Smooth muscle cell (in vitro differentiated cells): ENCODE measurements around the gene COL10A1. TPM values are rescaled to one million over a fixed set of nuclear protein-coding genes. Genes with fewer than 3 reads are reported as not detected.

Experiments
- DNase-seq: peaks from one replicate; lab custom pipeline; 2025; ENCODE audit not compliant: unreplicated experiment; lab: John Stamatoyannopoulos, UW
- H2AFZ ChIP-seq: fragments of 200-600 bp; sonication (generic); 2 replicates; pipeline ENCODE4 v1.6.0; 2016; ENCODE audit warnings: antibody characterized with exemption, low read depth, mild to moderate bottlenecking
- H3F3A ChIP-seq: fragments of 200-600 bp; sonication (generic); 2 replicates; pipeline ENCODE4 v1.6.0; 2017; ENCODE audit warnings: antibody characterized with exemption, low read depth
- H3K27ac ChIP-seq: fragments of 200-600 bp; sonication (generic); 2 replicates; pipeline ENCODE4 v1.5.1; 2016; ENCODE audit warnings: low read depth, mild to moderate bottlenecking
- H3K27me3 ChIP-seq: fragments of 200-600 bp; sonication (generic); 2 replicates; pipeline ENCODE4 v1.6.1; 2016; ENCODE audit warnings: low read depth, mild to moderate bottlenecking
- H3K36me3 ChIP-seq: fragments of 200-600 bp; sonication (generic); 2 replicates; pipeline ENCODE4 v1.5.1; 2016; ENCODE audit warnings: low read depth
- H3K4me1 ChIP-seq: fragments of 200-600 bp; sonication (generic); 2 replicates; pipeline ENCODE4 v1.5.1; 2016; ENCODE audit warnings: low read depth
- H3K4me2 ChIP-seq: fragments of 200-600 bp; sonication (generic); 2 replicates; pipeline ENCODE4 v1.6.0; 2016; ENCODE audit warnings: mild to moderate bottlenecking
- H3K4me3 ChIP-seq: fragments of 200-600 bp; sonication (generic); 2 replicates; pipeline ENCODE4 v1.5.1; 2016; ENCODE audit warnings: mild to moderate bottlenecking
- H3K79me2 ChIP-seq: fragments of 200-600 bp; sonication (generic); 2 replicates; pipeline ENCODE4 v1.6.0; 2016; ENCODE audit warnings: low read depth, mild to moderate bottlenecking
- H3K9ac ChIP-seq: fragments of 200-600 bp; sonication (generic); 2 replicates; pipeline ENCODE4 v1.6.0; 2016; ENCODE audit warnings: low read depth
- H3K9me3 ChIP-seq: fragments of 200-600 bp; sonication (generic); replicated peaks from 2 replicates; pipeline ENCODE4 v1.5.1; 2016; ENCODE audit warnings: low read depth
- H4K20me1 ChIP-seq: fragments of 200-600 bp; sonication (generic); 2 replicates; pipeline ENCODE4 v1.6.0; 2016; ENCODE audit warnings: low read depth
- WGBS: methylation state at CpG from one replicate; pipeline ENCODE4 v1.1.7; 2016; ENCODE audit warnings: low lambda C conversion rate; 5-methylcytosine and 5-hydroxymethylcytosine counted together
- polyA plus RNA-seq: library from polyadenylated mRNA; unstranded; fragments of >200 nt; fragmentation: Nextera tagmentation; extraction: Ambion mirVana; gene quantifications from 2 replicates; pipeline ENCODE4 v1.2.1, GENCODE V29; 2016
- total RNA-seq: library from RNA; depleted of rRNA; stranded (reverse); fragments of >200 nt; gene quantifications from 2 replicates; pipeline ENCODE4 v1.2.3, GENCODE V29; 2014
- TF ChIP-seq, protein P1 (sequence below): fragments of 200-600 bp; sonication (generic); IDR thresholded peaks from 2 replicates; pipeline ENCODE4 v1.5.1; 2017; ENCODE audit warnings: borderline replicate concordance, mild to moderate bottlenecking, antibody characterized with exemption; ENCODE audit not compliant: insufficient read depth, poor library complexity, severe bottlenecking

Gene COL10A1
- total and polyA plus RNA-seq, 2 experiments from 2014 or later: 0.04 TPM; not detected in 1

DNA sequence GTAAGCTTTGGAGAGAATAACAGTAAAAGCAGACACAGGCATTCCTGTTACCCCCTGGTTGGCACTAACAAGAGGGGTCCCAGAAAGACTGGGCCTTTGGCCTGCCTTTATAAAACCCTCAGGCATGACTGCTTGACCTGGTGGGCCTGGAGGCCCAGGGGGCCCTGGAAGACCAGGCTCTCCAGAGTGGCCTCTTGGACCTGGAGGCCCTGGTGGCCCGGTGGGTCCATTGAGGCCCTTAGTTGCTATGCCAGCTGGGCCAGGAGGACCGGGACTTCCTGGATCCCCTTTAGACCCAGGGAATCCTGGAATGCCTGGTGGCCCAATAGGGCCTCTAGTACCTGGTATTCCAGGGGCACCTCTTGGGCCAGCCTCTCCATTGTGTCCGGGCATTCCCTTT, 5.5 kb downstream of the COL10A1 start:
- no peaks in the 10 kb centered on the region for H3F3A ChIP-seq
- no peaks in the 10 kb centered on the region for H3K4me1 ChIP-seq
- no peaks in the 10 kb centered on the region for H3K27me3 ChIP-seq
- H3K4me2 ChIP-seq: no peak overlapping the region
- TF ChIP-seq, protein P1, sequence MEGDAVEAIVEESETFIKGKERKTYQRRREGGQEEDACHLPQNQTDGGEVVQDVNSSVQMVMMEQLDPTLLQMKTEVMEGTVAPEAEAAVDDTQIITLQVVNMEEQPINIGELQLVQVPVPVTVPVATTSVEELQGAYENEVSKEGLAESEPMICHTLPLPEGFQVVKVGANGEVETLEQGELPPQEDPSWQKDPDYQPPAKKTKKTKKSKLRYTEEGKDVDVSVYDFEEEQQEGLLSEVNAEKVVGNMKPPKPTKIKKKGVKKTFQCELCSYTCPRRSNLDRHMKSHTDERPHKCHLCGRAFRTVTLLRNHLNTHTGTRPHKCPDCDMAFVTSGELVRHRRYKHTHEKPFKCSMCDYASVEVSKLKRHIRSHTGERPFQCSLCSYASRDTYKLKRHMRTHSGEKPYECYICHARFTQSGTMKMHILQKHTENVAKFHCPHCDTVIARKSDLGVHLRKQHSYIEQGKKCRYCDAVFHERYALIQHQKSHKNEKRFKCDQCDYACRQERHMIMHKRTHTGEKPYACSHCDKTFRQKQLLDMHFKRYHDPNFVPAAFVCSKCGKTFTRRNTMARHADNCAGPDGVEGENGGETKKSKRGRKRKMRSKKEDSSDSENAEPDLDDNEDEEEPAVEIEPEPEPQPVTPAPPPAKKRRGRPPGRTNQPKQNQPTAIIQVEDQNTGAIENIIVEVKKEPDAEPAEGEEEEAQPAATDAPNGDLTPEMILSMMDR: no peak
- H3K79me2 ChIP-seq: no peaks in the 10 kb centered on the region
- no peak overlapping the region for H3K27ac ChIP-seq
- DNase-seq: no peak
- H2AFZ ChIP-seq: no peak overlapping the region
- no peak overlapping the region for H3K9ac ChIP-seq
- 100% methylated on average over 3 of the region's 3 CpGs for WGBS
- no peaks in the 10 kb centered on the region for H4K20me1 ChIP-seq
- H3K36me3 ChIP-seq: no peaks in the 10 kb centered on the region
- H3K9me3 ChIP-seq: no peaks in the 10 kb centered on the region
- H3K4me3 ChIP-seq: no peak overlapping the region

GRCh38 chr6:116118608-116119007, 7.3 kb downstream of the COL10A1 start:
- H3F3A ChIP-seq: no peaks in the 10 kb centered on the region
- H3K4me2 ChIP-seq: no peak overlapping the region
- H3K36me3 ChIP-seq: no peaks in the 10 kb centered on the region
- DNase-seq: no peak
- no peaks in the 10 kb centered on the region for H3K27me3 ChIP-seq
- H3K9ac ChIP-seq: no peak overlapping the region
- no peaks in the 10 kb centered on the region for H3K9me3 ChIP-seq
- H3K4me3 ChIP-seq: no peak overlapping the region
- no peak overlapping the region for H3K27ac ChIP-seq
- TF ChIP-seq, protein P1: no peak
- H3K4me1 ChIP-seq: no peaks in the 10 kb centered on the region
- no peaks in the 10 kb centered on the region for H4K20me1 ChIP-seq
- no peaks in the 10 kb centered on the region for H3K79me2 ChIP-seq
- H2AFZ ChIP-seq: no peak overlapping the region

GRCh38 chr6:116115781-116116180, 10.2 kb downstream of the COL10A1 start:
- 79% methylated on average over 2 of the region's 2 CpGs for WGBS
- Histone ChIP-seq H3K79me2 (no peaks in the 10 kb centered on the region), H3K27me3 (no peaks in the 10 kb centered on the region), H3K4me1 (no peaks in the 10 kb centered on the region), H4K20me1 (no peaks in the 10 kb centered on the region), H3K4me3 (no peak overlapping the region), H3K4me2 (no peak overlapping the region), H3K9me3 (no peaks in the 10 kb centered on the region), H3K36me3 (no peaks in the 10 kb centered on the region), H2AFZ (no peak overlapping the region), H3F3A (no peaks in the 10 kb centered on the region), H3K9ac (no peak overlapping the region), H3K27ac (no peak overlapping the region)
- DNase-seq: no peak
- TF ChIP-seq, protein P1: peak; percentile 50

DNA sequence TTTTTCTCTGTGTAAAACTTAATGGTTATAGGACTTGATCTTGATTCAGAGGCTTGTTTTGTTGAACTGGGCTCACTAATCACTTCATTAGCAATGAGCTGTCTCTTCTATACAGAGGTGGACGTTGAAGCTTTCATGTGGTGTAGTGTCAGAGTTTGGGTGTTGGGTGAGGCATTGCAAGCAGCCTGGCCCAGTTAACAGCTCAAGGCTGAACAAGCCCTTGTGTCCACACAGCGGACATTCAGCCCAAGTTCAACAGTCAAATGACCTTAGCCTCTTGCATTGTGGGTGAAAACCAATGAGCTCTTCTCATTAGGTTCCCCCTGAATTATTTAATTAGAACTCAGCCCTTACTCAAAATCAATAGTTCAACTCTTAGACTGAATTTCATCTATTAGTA, 12.5 kb downstream of the COL10A1 start:
- Histone ChIP-seq H3K79me2 (no peaks in the 10 kb centered on the region), H4K20me1 (no peaks in the 10 kb centered on the region), H3K9ac (no peak overlapping the region), H3K9me3 (no peaks in the 10 kb centered on the region), H2AFZ (no peak overlapping the region), H3F3A (no peaks in the 10 kb centered on the region), H3K27me3 (no peaks in the 10 kb centered on the region), H3K4me1 (no peaks in the 10 kb centered on the region), H3K4me3 (no peak overlapping the region), H3K4me2 (no peak overlapping the region), H3K36me3 (no peaks in the 10 kb centered on the region), H3K27ac (no peak overlapping the region)
- 94% methylated on average over 2 of the region's 2 CpGs for WGBS
- TF ChIP-seq, protein P1: no peak
- no peak for DNase-seq
